ENCODE results near the gene DESI2.
A peak's percentile ranks its signal among the peaks of the same experiment; 100 is the strongest.
"Not testable (repeated sequence)": the region's sequence is repeated elsewhere in the genome, so short reads cannot be mapped to it uniquely, and the experiment has no call there.

The DESI2 gene

GRCh38 chr1:244709076-244709475 lies 56.1 kb downstream of the DESI2 start:
- DNase-seq = no peak

GRCh38 chr1:244709476-244710368 lies 56.8 kb downstream of the DESI2 start:
- no peak for DNase-seq

GRCh38 chr1:244710474-244711062 lies 57.6 kb downstream of the DESI2 start:
- DNase-seq = no peak

- no peak for DNase-seq
Measured at GRCh38 chr1:244712669-244713068, 59.7 kb downstream of the DESI2 start.

GRCh38 chr1:244713332-244713731 lies 60.4 kb downstream of the DESI2 start:
- DNase-seq = no peak

GRCh38 chr1:244727871-244728474 lies 75.0 kb downstream of the DESI2 start:
- DNase-seq = no peak

- DNase-seq = peak; percentile 34
Measured at GRCh38 chr1:244730153-244730933, 77.4 kb downstream of the DESI2 start.

GRCh38 chr1:244730934-244731434 lies 78.1 kb downstream of the DESI2 start:
- no peak for DNase-seq

- no peak for DNase-seq
Measured at GRCh38 chr1:244731651-244732050, 78.7 kb downstream of the DESI2 start.

- no peak for DNase-seq
Measured at GRCh38 chr1:244732851-244733450, 80.0 kb downstream of the DESI2 start.

GRCh38 chr1:244735404-244735803 lies 82.5 kb downstream of the DESI2 start:
- no peak for DNase-seq

GRCh38 chr1:244735876-244736561 lies 83.1 kb downstream of the DESI2 start:
- DNase-seq = no peak

- DNase-seq = not testable (repeated sequence)
Measured at GRCh38 chr1:244739140-244739539, 86.2 kb downstream of the DESI2 start.

- DNase-seq = not testable (repeated sequence)
Measured at GRCh38 chr1:244740027-244740617, 87.2 kb downstream of the DESI2 start.

GRCh38 chr1:244741692-244742091 lies 88.8 kb downstream of the DESI2 start:
- no peak for DNase-seq

- DNase-seq = no peak
Measured at GRCh38 chr1:244749230-244750016, 96.5 kb downstream of the DESI2 start.

GRCh38 chr1:244751271-244751895 lies 98.5 kb downstream of the DESI2 start:
- DNase-seq = no peak

- no peak for DNase-seq
Measured at GRCh38 chr1:244755673-244756072, 102.7 kb downstream of the DESI2 start.

GRCh38 chr1:244757091-244757939 lies 104.4 kb downstream of the DESI2 start:
- DNase-seq = no peak

All from CD4-positive, alpha-beta T cell treated with Interleukin-6 for 4 hours (primary cell).